GM21619 (cell line): Measurements from ENCODE around the gene SH3GL1.

Source experiments
- ATAC-seq: cut with Tn5 transposase; IDR thresholded peaks from one replicate; pipeline ENCODE4 v1.9.1; 2021; ENCODE audit not compliant: unreplicated experiment

SH3GL1 gene

DNA sequence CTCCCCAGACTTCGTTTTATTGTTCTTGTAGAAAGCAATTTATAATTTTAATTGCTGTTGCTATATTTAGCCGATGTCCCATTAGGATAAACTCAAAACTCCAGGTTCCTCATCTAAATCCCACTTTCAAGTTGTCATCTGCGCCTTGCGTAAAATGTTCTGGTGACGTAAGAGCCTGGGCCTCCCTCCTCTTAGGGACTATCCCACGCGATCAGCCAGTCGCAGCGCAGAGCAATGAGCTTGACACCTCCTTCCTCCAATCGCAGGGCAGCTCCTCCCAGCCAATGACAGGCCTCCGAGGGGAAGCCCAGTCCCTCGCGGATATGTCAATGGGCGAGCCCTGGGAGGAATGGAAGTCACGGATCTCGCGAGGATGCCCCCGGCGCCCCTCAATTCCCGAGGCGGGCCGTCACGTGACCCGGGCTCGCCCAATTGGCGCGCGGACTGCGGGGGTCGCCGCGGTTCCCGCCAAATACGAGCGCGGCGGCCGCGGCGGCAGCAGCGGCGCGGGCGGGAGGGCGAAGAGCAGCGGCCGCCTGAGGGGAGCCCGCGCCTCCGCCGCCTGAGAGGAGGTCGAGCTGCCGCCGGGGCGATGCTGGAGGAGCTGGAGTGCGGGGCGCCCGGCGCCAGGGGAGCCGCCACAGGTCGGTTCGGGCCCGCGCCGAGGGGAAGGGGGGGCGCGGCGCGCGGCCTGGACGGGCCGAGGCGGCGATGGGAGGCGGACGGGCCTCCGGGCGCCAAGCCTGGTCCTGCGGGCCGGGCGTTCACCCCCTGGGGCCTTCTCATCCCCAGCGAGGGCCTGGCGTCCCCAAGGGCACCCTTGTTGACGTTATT is 2.0 kb upstream of the SH3GL1 start, which contains the start of gene CHAF1A:
Gene CHAF1A, plus strand, starts transcription at position 470 of the 834 bp plus-strand sequence. Its CDS starts 123 bp downstream, at position 593.
- ATAC-seq: peak; percentile 69

DNA sequence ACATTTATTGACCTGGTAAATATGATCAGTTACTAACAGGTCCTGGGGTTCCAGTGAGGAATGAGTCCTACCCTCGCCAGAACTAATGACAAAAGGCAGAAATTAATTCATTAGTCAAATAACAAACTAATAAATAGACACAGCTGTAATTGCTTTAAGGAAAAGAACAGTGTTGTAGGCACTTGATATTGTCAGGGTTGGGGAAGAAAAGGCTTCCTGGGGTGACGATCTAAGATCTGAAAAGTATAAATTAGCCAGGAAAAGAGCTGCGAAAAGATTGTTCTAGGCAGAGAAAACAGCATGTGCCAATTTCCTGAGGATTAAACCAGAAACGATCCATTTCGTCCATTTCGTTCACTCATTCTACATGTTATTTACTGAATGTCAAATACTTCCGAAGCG is 1.4 kb upstream of the SH3GL1 start:
- no peak for ATAC-seq

DNA sequence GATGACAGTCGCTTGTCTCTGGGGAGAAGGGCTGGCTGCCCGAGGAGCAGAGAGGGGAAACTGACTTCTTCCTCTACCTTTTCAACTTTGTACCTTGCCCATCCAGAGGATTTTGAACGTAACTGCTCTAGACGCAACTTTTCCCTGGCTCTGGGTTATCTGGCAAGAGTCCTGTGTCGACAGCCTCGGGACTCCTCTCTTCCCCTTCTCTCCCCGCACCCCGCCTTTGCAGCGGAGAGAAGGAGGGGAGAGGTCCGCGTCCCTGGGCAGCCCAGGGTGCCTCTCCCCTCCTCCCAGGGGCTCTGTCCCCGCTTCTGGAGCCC is 574 bp downstream of the SH3GL1 start:
- ATAC-seq: no peak

DNA sequence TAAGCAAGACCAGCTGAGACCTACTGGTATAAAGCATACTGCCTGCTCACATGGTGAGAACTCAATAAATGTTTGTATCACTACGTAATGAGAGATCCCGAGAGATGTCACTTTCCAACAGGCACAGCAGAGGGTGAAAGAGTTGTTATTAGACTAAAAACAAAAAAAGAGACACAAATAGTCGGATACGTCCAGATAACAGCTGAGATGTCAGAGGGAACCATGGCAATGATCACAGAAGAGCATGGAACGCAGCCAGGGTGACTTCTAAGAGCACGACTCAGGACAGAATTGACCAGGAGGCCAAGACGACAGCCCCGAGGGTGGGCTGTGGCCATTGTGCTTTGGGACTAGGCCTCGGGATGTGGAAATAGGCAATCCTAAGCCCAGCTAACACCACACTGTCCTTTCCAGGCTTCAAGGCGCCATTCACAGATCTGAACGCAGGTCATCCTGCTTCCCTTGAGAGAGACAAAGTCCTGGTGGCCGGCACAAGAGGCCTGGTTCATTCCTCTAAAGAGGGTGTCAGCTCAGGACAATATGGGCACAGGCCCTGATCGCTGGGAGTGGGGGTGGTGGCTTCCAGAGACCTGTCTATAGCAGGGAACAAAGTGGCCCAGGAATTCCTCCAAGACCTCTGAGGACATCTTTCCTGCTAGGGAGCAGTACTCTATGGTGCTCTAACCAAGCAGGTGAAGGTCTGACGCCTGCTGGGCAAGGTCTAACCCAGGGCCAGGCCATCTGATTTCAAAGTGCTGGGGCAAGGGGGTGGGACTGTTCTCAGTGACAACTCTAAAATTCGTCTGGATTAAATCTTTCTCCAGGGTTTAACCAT is 3.2 kb downstream of the SH3GL1 start:
- no peak for ATAC-seq

DNA sequence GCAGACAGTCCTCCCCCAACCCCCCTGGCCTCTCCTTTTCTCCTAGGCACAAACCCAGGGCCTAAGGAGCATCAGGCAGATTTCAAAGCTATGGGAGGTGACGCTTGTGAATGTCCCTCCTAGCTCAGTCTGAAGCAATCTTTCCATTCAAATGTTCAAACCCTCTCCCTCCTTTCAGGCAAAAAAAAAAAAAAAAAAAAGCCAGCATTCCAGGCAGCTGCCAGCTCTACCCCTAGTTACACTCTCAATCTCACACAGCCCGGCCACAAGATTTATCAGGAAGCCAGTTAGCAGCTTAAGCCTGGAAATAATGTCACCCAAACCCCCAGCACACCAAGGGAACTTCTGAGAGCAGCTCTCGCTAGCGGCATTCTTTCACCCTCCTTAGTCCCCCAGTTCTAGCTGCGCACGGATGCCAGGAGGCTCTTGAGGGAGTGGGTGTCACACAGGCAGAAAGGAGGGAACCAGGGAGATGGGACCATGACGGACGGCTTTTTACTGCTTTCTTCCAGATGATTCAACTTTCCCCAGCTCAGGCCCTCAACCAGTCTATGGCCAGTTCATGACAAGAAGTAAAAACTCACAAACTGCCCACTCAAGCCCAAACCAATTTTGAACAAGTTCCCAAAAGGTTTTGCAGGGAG is 6.3 kb downstream of the SH3GL1 start:
- ATAC-seq: no peak

DNA sequence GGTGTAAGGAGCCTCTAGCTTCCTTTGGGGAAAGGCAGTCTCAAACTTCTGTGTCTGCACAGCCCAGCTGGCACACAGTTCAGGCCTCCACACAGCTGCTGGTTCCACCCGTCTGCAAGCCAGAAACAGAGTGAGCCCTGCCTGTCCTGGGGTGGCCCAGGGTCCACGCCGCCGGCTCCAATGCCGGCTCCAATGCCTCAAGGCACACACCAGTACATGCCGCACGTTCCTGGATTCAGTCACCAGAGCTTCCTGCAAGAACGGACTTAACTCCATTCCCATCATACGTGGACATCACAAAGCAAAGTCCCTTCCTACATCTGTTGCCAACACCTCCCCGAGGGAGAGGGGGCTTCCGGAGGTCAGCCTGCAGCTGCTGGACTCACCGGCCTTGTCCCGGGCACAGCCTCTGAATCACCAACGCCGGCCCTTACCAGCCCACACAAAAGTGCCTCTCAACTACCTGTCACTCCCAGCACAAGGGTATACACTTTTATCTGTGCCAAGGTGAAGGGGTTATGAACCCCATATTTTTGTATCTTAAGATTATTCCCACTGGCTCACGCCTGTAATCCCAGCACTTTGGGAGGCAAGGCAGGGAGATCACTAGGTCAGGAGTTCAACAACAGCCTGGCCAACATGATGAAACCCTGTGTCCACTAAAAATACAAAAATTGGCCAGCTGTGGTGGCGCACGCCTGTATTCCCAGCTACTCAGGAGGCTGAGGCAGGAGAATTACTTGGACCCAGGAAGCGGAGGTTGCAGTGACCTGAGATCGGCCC is 8.5 kb downstream of the SH3GL1 start:
- no peak for ATAC-seq

DNA sequence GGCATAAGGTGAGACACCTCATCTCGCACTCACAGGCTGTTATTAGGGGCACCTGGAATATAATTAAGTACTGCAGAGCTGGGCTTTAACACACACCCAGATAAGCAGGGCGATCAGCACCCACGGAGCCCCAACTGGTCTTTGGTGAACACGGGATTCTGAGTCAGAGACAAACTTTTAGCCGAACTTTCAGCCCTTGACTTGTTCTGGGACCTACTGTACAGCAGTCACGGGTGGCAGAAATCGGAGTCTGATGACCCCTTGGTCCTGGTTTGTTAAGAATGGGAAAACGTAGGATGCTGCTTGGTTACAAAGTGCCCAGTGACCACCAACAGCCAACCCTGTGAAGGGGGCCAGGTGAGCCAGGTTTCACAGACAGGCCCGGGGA is 9.0 kb downstream of the SH3GL1 start:
- ATAC-seq: no peak

DNA sequence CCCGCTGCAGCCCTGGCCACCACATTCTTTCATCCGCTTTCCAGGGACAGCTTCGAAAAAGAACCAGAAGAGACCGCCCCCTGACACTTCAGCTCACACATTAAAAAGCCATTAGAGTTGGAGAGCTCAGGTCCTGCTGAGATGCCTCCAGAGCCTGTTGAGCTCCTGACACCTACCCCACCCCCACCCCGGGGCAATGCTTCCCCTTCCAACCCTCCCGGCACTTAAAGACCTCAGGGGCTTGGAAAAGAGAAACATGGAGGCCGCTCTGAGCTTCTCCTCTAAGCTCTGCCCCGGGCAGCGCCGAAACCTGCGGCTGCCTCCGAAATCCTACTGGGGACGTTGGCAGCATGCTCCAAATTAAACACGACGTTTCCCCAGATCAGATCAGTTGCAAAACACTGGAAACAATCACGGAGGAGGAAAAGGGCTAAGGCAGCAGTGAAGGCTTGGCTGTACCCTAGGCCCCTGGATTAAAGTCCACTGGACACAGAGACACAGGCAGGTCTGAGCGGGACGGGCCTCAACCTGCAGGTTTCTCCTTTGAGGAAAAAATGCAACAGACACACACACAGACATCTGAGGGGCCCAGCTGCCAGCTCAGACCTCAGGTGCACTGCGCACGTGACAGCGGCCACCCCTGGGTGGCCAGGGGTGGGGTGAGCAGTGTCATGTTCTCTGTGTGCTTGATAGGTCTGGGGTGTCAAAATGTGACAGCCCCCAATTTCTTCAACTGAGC is 9.6 kb downstream of the SH3GL1 start:
- ATAC-seq: no peak

DNA sequence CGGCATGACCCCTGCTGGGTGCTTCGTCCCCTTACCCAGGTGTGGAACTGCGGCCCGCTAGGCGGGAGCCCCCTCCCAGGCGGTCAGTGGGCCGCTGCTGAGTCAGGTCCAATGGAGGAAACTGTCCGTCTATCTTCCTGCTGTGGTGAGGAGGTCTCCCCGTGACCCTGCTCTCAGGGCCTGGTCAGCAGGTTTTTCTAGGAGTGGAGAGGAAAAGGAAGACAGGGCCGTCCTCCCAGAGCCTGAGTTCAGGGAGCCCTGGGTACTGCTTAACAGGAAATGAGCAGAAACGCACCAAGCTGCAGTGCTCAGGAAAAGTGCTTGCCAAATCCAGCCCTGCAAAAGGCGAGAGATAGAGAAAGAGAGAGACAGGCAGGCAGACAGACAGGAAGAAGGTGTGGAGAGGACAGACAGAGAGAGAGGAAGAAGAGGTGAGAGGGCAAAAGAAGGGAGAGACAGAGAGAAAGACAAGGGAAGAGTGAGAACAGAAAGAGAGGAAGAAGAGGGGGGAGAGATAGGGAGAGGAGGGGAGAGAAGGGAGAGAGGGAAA is 10.3 kb downstream of the SH3GL1 start:
- ATAC-seq: no peak

DNA sequence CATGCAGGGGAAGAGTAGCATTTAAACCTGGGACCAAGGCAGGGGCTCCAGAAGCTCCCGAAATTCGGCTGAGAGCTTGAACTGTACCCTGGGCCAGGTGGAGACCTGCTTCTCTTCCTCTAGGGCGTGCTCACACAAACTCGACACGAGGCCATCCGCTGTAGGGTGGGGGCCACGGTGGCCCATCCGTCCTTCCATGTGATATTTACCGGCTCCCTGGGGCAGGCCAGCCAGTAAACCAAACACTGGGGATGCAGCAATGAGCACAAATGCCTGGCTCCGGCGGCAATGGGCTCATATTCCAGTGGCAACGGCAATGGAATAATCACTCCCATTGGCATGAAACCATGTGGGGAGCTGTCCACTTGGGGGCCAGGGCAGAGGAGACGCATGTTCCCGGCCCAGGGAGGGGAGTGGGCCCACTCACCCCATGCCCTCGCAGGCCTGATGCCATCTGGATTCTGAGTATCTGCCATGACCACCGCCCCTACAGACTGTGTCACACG is 10.8 kb downstream of the SH3GL1 start:
- no peak for ATAC-seq

DNA sequence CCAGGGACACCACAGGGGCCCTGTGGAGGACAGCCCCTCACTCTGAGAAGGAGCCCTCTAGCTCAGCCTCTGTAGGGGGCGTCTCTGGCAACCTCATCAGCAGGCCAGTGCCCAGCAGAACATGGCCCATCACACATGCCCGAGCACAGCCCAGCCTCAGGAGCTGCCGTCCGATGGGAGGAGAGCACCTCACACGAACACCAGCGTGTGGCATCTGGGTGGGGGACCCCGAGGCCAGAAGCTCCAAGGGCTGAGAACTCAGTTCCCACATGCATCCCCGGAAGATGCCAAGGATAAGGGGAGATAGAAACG is 11.3 kb downstream of the SH3GL1 start:
- ATAC-seq: no peak

DNA sequence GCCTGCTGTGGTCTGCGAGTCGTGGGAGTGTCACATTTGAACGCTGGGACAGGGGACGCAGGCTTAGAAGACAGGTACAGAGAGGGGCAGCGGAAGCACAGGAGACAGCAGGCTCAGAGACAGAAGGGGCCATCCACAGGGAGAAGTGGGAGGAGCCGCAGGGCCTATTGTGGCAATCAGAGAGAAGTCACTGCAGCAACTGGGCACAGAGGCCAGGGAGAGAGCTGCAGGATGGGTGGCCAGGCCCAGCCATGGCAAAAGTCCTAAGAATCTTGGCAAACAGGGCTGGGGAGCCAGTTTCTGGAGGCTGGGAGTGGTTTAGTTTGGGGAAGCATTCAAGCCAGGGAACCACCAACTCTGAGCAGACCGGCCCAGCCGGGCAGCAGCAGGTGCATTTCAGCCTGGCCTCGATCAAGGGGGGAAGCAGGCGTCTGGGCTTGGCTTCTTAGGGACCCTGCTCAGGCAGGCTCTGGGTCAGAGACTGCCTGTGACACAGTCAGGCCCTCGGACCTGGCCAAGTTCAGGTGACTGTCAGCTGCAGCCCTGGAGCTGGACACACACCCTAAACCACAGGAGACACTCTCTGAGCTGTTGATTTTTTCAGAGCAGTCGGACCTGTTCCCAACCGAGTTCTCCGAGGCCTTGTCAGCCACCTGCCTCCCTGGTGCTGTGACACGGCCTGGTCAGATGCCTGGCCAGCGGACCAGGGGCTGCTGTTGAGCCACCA is 11.8 kb downstream of the SH3GL1 start:
- ATAC-seq: no peak

DNA sequence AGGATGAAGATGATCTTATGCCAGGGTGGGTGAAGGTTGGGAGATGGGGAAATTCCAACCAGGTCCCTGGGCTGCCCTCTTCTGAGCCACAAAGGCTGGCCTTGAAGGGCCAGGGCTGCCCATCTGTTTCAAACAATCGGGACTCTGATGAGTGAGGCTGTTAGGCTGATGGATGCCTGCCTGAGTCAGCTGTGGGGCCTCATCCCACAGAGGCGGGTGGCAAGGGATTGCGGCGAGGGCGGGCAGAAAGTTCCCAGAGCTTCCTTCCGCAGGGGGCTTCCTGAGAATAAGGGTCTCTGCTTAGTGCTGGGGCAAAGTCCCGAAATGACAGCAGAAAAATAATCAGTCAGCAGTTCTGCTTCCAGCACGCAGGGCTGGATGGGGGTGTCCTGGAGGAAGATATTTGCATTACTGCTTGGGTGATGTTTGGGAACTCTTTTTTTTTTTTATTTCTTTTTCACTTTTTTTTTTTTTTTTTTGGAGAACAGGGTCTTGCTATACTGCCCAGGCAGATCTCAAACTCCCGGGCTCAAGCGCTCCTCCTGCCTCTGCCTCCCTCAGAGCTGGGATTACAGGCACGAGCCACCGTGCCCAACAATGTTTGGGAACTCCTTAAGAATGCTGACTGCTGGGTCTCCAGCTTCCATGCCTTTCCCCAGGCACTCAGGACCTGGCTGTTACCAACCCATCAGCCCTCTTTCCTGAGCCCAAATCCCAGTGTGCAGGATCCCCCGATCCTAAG is 14.1 kb downstream of the SH3GL1 start:
- ATAC-seq: no peak

DNA sequence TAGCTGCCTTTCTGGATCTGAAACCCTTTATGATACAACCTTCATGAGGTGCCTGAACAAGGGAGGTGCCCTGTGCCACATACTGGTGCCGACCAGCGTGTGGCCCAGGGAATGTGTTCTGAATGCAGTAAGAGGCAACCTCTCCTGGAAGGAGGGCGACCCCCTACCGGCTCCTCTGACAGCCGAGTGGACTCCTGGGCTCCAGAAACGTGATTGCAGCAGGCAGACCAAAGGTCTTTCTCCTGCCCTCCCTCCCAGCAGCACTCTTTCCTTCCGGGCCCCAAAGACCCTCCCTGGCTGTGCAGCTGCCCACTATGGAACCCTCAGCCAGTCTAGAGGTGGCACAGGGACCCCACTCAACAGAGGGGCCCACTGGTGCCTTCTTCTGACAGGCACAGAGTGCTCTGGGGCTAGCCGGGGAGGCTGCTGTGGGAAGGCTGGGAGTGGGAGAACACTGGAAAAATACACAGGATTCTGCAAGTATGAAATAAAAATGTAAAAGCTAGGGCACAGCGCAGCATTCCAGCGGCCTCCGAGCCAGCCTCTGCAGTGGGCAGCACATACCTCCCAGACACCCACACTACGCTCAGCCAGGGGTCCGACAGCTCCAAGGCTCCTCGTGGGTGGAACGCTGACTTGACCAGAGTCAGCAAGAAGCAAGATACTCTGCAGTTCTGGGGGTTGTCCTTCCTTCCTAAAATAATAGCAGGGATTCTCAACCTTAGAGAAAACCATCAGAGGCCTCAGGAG is 14.9 kb downstream of the SH3GL1 start:
- ATAC-seq: no peak

DNA sequence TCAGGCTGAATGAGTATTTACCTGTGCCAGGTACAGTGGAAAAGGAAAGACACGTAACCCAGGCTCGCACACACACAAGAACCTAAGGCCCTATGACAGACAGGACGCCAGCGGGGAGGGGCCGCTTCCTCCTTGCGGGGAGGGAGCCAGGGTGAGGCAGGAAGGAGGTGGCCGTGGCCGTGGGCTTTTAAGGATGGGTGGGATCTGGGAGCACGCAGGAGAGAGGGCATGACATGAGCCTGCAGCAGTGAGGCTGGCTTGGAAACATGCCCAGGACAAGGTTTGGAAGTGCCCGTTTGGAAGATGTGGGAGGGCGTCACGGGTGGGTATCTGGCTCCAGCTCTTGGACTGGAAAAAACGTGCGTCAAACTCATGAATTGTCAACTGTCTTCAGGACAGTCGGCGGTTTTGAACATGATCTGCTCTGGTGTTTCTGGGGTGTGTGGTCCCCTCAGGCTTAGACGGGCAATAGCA is 20.1 kb downstream of the SH3GL1 start:
- ATAC-seq: no peak

DNA sequence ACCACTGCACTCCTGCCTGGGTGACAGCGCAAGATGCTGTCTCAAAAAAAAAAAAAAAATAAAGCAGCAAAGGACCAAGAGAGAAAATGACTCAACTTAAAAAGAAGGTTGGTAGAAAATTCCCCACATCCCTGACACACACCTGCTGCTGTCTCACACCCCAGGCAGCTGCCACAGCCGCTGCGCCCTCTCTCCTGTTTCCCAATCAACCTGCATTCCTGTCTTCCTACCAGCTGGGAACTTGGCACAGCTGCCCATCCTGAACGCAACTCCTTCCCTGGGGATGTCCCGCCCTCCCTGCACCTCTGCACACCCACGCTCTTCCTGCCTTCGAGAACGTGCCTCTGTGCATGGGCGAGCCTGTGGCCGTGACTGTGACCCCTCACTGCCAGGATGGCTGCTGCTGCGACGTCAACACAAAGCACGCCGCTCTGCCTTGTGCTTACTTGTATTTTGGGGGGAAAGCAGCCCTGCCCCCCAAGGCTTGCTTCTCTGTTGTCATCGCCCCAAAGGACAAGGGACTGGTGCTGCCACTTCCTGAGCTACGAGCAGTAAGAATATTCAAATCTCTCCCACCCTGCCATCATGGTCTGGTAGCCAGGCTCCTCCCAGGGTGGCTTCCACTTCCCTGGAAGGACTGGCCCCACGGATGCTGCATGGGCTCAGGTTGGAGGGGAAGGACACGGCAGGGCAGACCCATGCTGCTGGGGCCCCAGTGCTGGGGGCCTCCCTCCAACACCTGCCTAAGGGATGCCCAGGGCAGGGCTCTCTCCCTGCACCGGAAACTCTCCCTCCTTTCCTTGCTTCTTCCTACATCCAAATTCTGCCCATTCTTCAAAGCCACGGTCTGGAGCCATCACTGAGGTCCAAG is 20.7 kb downstream of the SH3GL1 start:
- ATAC-seq: no peak

DNA sequence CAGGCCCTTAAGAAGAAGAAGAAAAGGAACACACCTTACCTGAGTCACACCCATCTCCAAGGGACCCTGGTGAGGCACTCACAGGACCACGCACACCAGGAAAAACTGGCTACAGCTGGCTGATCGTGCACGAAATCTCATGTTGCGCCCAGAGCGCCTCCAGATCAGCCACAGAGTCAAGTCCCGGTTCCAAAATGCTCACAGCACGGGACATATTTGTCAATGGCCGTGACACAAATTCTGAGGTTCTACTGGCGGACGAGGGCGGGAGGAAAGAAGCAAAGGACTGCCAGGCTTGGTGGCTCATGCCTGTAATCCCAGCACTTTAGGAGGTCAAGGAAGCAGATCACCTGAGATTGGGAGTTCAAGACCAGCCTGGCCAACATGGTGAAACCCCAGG is 21.5 kb downstream of the SH3GL1 start:
- no peak for ATAC-seq
